Measurements from ENCODE around the gene RIC1.

The RIC1 gene

GRCh38 chr9:5621327-5621726 lies 7.6 kb upstream of the RIC1 start:
- H3K9me2 ChIP-seq (ENCODE audit: low read depth, low read length), result no peaks in the 10 kb centered on the region
- H3K9ac ChIP-seq (ENCODE audit: low read length), result no peak overlapping the region
- peaks cover 45% of the 10 kb centered on the region for H3K79me2 ChIP-seq (ENCODE audit: insufficient read depth, low read length)
- no peak overlapping the region for H2AFZ ChIP-seq (ENCODE audit: low read length)
- H3K36me3 ChIP-seq (ENCODE audit: insufficient read depth, low read length), result peaks cover 17% of the 10 kb centered on the region; the same call in 1 of the 2 replicates
- no peaks in the 10 kb centered on the region for H3K9me3 ChIP-seq (ENCODE audit: low read length)
- no peaks in the 10 kb centered on the region for H4K20me1 ChIP-seq (ENCODE audit: insufficient read depth, low read length)
- H3K27ac ChIP-seq (ENCODE audit: low read depth, low read length, poor library complexity, severe bottlenecking), result no peak overlapping the region
- H3K27me3 ChIP-seq (ENCODE audit: insufficient read depth, low read length), result no peaks in the 10 kb centered on the region
- no peaks in the 10 kb centered on the region; the same call in 1 of the 2 replicates for H3F3A ChIP-seq (ENCODE audit: insufficient read depth, low read length)
- H3K4me2 ChIP-seq (ENCODE audit: low read length), result no peak overlapping the region
- peaks cover 50% of the 10 kb centered on the region for H3K4me1 ChIP-seq (ENCODE audit: insufficient read depth, low read length, severe bottlenecking)
- no peak overlapping the region for H3K4me3 ChIP-seq (ENCODE audit: low read depth, low read length, poor library complexity, severe bottlenecking)
- TF ChIP-seq EZH2 (IDR thresholded peaks at IDR 0.05; ENCODE audit: borderline replicate concordance, low read length) (no peak), CTCF (IDR thresholded peaks at IDR 0.05; ENCODE audit: low read length) (no peak)

- no peaks in the 10 kb centered on the region for H3K27me3 ChIP-seq (ENCODE audit: insufficient read depth, low read length)
- peaks cover 42% of the 10 kb centered on the region for H3K79me2 ChIP-seq (ENCODE audit: insufficient read depth, low read length)
- peaks cover 57% of the 10 kb centered on the region for H3K4me1 ChIP-seq (ENCODE audit: insufficient read depth, low read length, severe bottlenecking)
- H3K9me2 ChIP-seq (ENCODE audit: low read depth, low read length), result no peaks in the 10 kb centered on the region
- H3K4me3 ChIP-seq (ENCODE audit: low read depth, low read length, poor library complexity, severe bottlenecking), result no peak overlapping the region
- H3K4me2 ChIP-seq (ENCODE audit: low read length), result no peak overlapping the region
- H3F3A ChIP-seq (ENCODE audit: insufficient read depth, low read length), result peaks cover 4% of the 10 kb centered on the region
- H3K36me3 ChIP-seq (ENCODE audit: insufficient read depth, low read length), result peaks cover 17% of the 10 kb centered on the region; the same call in 1 of the 2 replicates
- no peak overlapping the region for H3K9ac ChIP-seq (ENCODE audit: low read length)
- H3K9me3 ChIP-seq (ENCODE audit: low read length), result no peaks in the 10 kb centered on the region
- no peak overlapping the region for H3K27ac ChIP-seq (ENCODE audit: low read depth, low read length, poor library complexity, severe bottlenecking)
- no peak overlapping the region for H2AFZ ChIP-seq (ENCODE audit: low read length)
- TF ChIP-seq EZH2 (IDR thresholded peaks at IDR 0.05; ENCODE audit: borderline replicate concordance, low read length) (no peak), CTCF (IDR thresholded peaks at IDR 0.05; ENCODE audit: low read length) (no peak)
- H4K20me1 ChIP-seq (ENCODE audit: insufficient read depth, low read length), result no peaks in the 10 kb centered on the region
Measured at GRCh38 chr9:5622016-5622415, 6.9 kb upstream of the RIC1 start.

GRCh38 chr9:5624655-5625054 lies 4.3 kb upstream of the RIC1 start:
- Histone ChIP-seq H3K36me3 (ENCODE audit: insufficient read depth, low read length) (peaks cover 17% of the 10 kb centered on the region; the same call in 1 of the 2 replicates), H2AFZ (ENCODE audit: low read length) (no peak overlapping the region), H3K4me3 (ENCODE audit: low read depth, low read length, poor library complexity, severe bottlenecking) (no peak overlapping the region), H3K79me2 (ENCODE audit: insufficient read depth, low read length) (peaks cover 47% of the 10 kb centered on the region), H3K4me2 (ENCODE audit: low read length) (0 out of 2 replicates have a peak overlapping the region, but pooled peaks have one; percentile 1), H3K4me1 (ENCODE audit: insufficient read depth, low read length, severe bottlenecking) (peaks cover 49% of the 10 kb centered on the region), H3K9ac (ENCODE audit: low read length) (peak overlapping the region; percentile 3; the same call in 1 of the 2 replicates), H3K9me2 (ENCODE audit: low read depth, low read length) (no peaks in the 10 kb centered on the region), H3K27ac (ENCODE audit: low read depth, low read length, poor library complexity, severe bottlenecking) (peak overlapping the region; percentile 99), H3F3A (ENCODE audit: insufficient read depth, low read length) (peaks cover 14% of the 10 kb centered on the region), H3K9me3 (ENCODE audit: low read length) (no peaks in the 10 kb centered on the region), H3K27me3 (ENCODE audit: insufficient read depth, low read length) (no peaks in the 10 kb centered on the region), H4K20me1 (ENCODE audit: insufficient read depth, low read length) (no peaks in the 10 kb centered on the region)
- TF ChIP-seq EZH2 (IDR thresholded peaks at IDR 0.05; ENCODE audit: borderline replicate concordance, low read length) (no peak), CTCF (IDR thresholded peaks at IDR 0.05; ENCODE audit: low read length) (no peak)
